OCI-LY1 (cell line): ENCODE data around the gene SEPTIN3.

Experiments used
- CTCF ChIP-seq: fragments of 200-600 bp; sonication (generic), shearing (Covaris generic); IDR thresholded peaks from 2 replicates; pipeline ENCODE4 v1.5.1; 2017; ENCODE audit warnings: mild to moderate bottlenecking, antibody characterized with exemption, low read length, moderate library complexity, mixed read lengths
- EZH2 ChIP-seq: fragments of 200-600 bp; sonication (generic), shearing (Covaris generic); IDR thresholded peaks from 2 replicates; pipeline ENCODE4 v1.8.0; 2017; ENCODE audit warnings: borderline replicate concordance, mixed run types, mild to moderate bottlenecking, antibody characterized with exemption, low read length, moderate library complexity, mixed read lengths

- TF ChIP-seq CTCF (no peak), EZH2 (no peak)
Measured at GRCh38 chr22:41974691-41975290, 5.5 kb downstream of the SEPTIN3 start.
